CD4-positive, alpha-beta T cell treated with Interleukin-4 for 1 hour (primary cell): Measurements from ENCODE around the gene DCLK2.
A peak's percentile ranks its signal among the peaks of the same experiment; 100 is the strongest.

Experiments used
- DNase-seq, 2 donors: peaks; one replicate each; pipeline ENCODE4 v3.0.0-alpha.2; 2020 to 2022

Gene DCLK2

GRCh38 chr4:150280081-150280895 is 202.0 kb downstream of the DCLK2 start:
- no peak for DNase-seq

GRCh38 chr4:150280975-150281374 is 202.7 kb downstream of the DCLK2 start:
- DNase-seq = no peak

- DNase-seq = no peak
Measured at GRCh38 chr4:150283689-150284088, 205.4 kb downstream of the DCLK2 start.

- DNase-seq = no peak
Measured at GRCh38 chr4:150286656-150287055, 208.4 kb downstream of the DCLK2 start.

GRCh38 chr4:150289198-150289597 is 211.0 kb downstream of the DCLK2 start:
- DNase-seq = no peak

- no peak for DNase-seq
Measured at GRCh38 chr4:150289881-150290280, 211.6 kb downstream of the DCLK2 start.

GRCh38 chr4:150297861-150298474 is 219.7 kb downstream of the DCLK2 start:
- DNase-seq = peak in 1 of 2 donors; percentile 36

GRCh38 chr4:150299816-150300215 is 221.6 kb downstream of the DCLK2 start:
- no peak for DNase-seq

- DNase-seq = peak in 1 of 2 donors; percentile 13
Measured at GRCh38 chr4:150302553-150302952, 224.3 kb downstream of the DCLK2 start.

GRCh38 chr4:150305995-150306394 is 227.8 kb downstream of the DCLK2 start:
- no peak for DNase-seq

- DNase-seq = no peak
Measured at GRCh38 chr4:150306719-150307118, 228.5 kb downstream of the DCLK2 start.
